ENCODE measurements around the gene TIPRL.
"Not testable (repeated sequence)": the region's sequence is repeated elsewhere in the genome, so short reads cannot be mapped to it uniquely, and the experiment has no call there.

Gene TIPRL

DNA sequence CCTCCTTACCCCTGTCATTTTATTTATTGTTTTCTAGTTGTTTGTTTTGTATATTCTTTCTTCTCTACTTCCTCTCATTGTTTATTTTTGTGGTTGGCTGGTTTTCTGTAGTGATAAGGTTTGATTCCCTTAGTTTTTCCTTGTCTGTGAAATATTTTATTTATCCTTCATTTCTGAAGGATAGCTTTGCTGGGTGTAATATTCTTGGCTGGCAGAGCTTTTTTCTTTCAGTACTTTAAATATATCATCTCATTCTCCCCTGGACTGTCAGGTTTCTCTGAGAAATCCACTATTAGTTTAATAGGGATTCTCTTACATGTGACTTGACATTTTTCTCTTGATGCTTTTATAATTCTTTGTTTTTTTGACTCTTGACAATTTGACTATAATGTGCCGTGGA lies 18.8 kb upstream of the TIPRL start:
- no peak for DNase-seq

DNA sequence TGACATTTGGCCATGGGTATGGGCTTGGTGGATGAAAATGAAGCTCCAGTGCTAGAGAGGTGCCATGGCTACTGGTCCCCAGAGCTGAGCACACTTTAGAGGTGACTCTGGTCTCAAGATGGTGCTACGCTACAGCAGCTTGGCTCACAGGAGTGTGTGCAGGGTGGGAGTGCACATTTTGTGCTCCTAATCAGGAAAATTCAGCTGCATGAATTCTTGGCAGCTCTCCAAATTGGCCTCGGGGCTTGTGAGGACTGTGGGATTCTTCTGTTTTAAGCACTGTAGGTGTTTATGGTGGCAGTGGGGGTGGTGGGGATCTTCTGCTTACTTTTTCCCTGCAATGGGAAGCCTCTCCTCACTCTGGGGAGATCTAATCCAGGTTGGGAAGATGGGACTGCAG lies 17.3 kb upstream of the TIPRL start:
- no peak for DNase-seq

DNA sequence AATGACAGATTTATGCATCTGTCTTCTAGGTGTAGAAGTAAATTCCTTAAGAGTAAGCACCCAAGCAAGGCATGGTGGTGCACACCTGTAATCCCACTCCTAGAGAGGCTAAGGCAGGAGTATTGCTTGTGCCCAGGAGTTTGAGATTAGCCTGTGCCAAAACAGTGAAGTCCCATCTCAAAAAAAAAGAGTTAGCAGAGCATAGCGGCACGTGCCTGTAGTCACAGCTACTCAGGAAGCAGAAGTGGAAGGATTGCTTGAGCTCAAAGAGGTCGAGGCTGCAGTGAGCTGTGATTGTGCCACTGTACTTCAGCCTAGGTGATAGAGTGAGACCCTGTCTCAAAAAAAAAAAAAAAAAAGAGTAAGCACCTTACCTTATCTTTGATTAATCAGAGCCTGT lies 15.1 kb upstream of the TIPRL start:
- no peak for DNase-seq

DNA sequence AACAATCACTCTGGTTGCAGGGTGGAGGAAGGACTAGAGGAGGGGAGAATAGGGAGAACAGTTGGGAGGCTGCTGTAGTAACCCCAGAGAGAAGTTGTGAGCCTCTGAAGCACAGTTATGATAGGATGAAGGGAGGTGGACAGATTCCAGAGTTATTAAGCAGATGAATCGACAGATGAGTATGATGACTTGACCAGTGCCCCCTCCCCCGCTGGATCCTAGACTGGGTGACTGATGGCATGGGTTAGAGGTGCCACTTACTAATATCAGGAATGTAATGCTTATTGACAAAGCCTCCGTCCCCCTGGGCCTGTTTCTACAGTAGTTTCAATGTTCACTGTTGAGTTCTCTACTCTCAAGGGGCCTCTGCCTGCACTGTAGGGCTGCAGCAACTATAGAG lies 14.0 kb upstream of the TIPRL start:
- DNase-seq, result no peak

DNA sequence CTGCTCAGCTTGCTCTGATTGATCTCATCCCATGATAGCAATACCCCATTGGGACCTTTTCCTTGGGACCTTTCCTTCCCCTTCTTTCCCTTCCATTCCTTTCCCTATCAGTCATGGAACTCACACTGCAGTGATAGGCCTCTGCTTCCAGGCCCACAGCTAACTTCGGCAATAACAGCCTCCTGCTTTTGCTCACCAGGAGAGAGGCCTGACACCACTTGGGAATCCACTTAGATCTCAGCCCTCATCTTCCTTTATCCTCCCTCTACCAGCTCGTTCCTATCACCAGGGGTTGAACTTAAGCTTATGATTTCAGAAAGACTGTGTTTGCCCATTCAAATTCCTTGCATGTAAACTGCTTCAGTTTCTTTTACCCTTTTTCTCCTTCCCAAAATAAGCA lies 11.0 kb upstream of the TIPRL start:
- no peak for DNase-seq

- no peak for DNase-seq
Measured at GRCh38 chr1:168170564-168171508, 7.9 kb upstream of the TIPRL start.

DNA sequence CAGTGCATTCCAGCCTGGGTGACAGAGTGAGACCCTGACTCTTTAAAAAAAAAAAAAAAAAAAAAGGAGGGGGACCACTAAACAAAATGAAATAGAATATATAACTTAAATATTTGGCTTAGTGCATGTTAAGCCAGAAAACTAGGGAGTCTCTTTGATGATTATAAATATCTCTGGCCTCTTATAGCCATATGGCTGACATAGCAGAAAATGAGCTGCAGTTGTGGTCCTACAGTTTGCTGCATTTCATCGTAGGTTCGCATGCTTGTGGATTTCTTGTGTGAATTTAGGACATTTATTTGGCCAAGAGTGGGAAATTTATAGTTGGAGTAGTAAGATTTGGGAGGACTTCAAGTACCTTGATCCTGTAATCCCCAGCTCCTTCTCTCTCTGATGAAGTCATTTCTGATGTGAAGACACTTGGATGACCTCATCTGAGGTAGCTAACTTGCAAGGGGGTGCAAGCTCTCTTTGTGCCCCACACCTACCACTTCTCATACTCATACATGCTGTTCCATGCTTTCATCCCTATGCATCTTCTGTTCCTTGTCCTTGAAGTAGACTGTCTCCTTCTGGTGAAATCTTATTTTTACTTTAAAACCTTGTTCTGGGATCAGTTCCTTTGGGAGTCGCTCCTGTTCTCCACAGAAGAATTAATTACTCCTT lies 6.4 kb upstream of the TIPRL start:
- DNase-seq, result no peak

GRCh38 chr1:168178227-168178637 lies 530 bp upstream of the TIPRL start:
- no peak for DNase-seq

DNA sequence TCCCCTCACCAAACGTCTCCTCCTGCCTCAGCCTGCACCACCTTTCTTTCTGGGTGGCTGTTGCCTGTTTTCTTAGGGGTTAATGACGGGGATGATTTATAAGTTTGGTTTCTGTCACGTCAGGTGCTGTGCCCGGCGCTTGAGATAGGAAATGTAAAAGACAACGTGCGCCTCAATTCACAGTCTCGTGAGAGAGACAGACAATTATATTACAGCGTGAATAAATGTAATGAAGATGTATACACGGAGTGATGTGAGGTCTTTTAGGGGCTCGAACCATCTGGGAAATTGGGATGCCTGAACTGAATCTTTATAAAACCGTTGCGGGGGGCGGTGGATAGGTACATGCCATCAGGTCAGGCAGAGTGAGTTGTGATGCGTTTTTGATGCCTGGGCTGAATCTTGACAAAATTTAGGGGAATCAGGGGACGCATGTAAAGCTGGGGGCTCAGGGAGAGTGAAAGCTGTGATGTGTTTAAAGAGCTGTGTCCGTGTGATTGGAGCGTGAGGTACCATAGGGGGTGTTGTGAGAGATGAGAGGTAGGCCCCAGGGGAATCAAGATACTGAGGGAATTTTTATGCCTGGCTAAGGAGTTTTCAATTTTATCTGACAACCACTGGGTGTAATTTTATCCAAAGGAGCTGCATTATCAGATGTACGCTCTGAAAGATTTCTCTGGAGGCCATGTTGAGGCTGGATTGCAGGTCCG lies 831 bp downstream of the TIPRL start:
- no peak for DNase-seq

DNA sequence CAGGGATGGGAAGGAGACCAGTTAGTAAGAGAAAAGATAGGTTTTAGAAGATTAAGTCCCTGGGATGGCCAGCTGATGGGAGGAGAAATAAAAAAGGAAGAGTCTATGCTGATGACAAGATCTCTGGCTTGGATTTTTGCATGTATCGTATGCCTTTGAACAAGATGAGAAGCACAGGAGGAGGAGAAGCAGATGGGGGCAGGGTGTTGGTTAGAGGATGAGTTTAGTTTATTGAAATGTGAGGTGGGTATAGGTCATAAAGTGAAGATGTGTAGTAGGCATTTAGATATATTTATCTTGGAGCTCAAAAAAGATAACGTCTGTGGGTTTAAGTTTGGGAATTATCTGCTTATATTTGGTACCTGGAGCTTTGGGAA lies 1.4 kb downstream of the TIPRL start:
- peak in 1 of 2 donors; percentile 4 for DNase-seq

DNA sequence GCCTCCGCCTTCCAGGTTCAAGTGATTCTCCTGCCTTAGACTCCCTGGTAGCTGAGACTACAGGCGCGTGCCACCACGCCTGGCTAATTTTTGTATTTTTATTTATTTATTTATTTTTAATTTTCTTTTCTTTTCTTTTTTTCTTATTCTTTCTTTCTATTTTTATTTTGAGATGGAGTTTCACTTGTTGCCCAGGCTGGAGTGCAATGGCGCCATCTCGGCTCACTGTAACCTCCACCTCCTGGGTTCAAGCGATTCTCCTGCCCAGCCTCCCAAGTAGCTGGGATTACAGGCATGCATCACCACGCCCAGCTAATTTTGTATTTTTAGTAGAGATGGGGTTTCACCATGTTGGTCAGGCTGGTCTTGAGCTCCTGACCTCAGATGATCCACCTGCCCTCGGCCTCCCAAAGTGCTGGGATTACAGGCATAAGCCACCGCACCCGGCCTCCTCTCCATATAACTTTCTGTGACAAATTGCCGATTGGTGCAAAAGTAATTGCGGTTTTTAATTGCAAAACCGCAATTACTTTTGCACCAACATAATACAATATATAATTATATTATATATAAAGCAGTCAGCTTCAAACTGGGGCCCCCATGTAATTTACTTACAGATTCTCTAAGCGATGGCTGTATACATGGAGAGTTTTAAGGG lies 2.4 kb downstream of the TIPRL start:
- DNase-seq, result not testable (repeated sequence)

GRCh38 chr1:168187177-168187576 lies 8.4 kb downstream of the TIPRL start:
- DNase-seq, result no peak

DNA sequence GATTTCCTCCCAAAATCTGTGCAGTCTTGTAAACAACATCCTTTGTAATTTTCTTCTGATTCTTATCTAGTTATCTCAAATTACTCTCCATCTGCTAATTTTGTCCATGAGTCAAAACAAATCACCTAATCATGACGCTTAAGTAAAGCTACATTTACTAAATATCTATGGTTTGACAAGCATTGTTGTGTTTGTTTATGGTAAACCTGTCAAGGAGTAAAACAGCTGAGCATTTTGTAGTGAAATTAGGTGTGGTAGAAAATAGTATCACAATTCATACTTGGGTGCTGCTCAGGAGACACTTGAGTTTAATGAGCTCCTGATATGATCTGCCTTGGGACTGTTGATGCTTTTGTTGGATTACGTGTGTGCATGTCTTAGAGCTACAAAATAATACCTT lies 11.6 kb downstream of the TIPRL start:
- no peak for DNase-seq

DNA sequence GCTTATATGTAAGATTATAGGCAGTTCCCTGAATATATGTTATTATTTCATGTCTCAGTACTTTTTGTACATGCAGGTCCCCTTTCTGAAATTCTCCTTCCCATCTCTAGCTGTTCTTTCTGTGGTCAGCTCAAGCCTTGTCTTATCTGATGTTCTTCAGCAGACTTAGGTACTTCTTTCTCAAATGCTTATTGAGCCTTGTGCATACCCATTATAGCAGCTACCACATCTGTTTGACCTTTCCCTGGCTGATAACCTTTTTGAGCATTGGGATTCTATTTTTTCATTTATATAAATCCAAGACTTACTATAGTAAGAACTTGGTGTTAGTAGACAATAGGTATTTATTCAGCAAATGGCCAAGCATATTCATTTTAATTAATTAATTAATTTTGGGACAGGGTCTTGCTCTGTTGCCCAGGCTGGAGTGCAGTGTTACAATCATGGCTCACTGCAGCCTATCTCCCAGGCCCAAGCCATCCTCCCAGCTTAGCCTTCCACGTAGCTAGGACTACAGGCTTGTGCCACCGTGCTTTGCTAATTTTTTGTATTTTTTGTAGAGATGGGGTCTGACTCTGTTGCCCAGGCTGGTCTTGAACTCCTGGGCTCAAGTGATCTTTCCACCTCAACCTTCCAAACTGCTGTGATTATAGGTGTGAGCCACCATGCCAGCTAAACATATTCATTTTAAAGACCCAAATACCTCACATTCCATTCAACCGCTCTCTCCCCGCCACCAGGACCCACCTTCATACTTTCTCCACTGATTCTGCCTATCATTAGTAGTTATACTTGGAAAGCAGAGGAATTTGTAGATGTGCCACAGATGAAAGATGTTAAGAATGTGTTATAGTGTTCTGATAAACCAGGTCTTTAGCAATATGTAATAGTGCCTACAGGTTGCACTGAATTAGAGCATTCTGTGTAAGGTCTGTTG lies 16.7 kb downstream of the TIPRL start:
- no peak for DNase-seq

DNA sequence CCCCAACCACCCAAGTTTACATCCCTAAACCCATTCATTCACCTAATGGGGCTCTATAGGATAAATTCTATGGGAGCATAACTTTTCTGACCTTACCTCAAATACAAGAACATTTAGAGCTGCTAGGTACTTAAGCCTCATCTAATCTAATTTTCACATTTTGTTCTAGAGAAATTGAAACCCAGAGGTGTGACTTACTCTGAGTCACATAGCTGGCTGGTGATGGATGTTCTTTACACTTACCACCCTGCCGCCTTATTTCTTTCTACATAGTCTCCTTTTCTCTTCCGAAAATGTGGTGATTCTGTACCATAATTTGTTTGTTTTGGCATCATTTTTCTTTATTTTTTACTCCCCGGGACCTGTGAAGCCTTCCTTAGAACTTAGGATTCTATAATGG lies 20.3 kb downstream of the TIPRL start:
- no peak for DNase-seq

DNA sequence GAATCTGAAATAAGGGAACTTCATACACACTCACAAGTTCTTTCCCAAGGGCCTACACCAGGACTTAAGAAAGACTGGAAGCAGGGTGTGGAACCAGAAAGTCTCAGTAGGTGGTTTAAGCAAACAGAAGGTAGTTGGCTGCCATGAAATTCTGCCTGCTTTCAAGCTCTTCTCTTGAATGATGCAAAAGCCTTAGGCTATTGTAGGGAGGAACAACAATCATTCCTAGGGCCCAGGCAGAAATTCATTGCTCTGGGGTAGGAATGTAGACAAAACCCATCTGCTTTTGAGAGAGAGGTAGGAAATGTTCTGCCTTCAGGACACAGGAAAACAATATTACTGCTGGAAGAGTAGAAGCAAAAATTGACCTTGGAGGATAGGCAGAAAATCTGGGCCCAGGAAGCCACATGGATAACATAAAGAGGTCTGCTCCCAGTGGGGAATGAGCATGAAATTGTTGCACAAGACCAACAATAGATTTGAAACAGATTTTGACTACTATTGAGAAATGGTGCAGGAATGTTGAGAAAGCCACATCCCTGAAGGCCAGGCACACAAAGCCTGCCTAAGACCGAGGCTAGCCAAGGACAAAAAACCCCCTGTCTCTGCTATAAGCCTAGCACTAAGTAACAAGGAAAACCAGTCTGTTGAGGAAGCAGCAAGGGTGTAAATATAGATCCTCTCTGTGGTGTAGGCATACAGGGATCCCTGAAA lies 24.3 kb downstream of the TIPRL start:
- no peak for DNase-seq

- no peak for DNase-seq
Measured at GRCh38 chr1:168206111-168206510, 27.3 kb downstream of the TIPRL start.

GRCh38 chr1:168207673-168208072 lies 28.9 kb downstream of the TIPRL start:
- not testable (repeated sequence) for DNase-seq

DNA sequence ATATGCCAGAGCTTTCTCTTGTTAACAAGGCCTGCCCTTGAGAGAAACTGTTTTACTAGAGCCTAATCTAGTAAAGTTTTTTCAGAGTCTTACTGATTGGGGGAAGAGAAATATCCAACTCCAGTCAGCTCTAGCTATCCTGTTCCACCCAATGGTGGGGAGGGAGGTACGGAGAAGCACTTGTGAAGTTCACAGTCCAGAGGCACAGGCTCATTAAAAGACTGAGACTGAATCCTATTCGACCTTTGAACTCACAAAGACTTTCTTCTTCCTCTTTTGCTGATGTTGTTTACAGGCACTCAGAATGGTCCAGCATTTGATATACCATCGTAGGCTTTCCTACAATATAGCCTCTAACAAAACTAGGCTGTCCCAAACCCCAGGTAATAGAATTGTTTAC lies 31.6 kb downstream of the TIPRL start:
- DNase-seq, result no peak

DNA sequence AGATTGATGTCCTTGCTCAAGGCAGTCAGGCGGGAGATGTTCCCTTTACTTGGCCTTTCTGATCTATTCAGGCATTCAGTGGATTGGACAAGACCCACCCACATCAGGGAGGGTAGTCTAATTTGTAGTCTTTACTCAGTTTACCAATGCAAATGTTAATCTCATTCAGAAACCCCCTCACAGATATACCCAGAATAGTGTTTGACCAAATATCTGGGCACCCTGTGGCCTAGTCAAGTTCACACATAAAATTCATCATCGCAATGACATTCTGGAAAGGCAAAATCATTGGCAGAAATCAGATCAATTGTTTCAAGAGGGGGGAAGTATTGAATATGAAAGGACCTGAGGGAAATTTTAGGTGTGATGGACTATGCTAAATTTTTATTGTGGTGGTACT lies 34.6 kb downstream of the TIPRL start:
- DNase-seq, result no peak

DNA sequence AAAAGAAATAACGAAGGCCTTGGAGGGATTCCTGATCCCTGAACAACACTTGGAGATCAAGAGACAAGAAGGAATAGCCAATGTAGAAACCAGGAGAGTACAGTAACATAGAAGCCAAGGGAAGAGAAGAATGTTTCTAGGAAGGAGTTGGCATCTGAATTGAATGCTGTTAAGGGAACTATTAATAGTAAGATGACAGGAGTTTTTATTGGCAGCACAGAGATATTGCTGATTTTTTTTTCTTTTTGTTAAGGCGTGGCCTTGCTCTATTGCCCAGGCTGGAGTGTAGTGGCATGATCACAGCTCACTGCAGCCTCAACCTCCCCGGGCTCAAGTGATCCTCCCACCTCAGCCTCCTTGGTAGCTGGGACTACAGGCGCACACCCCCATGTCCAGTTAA lies 37.4 kb downstream of the TIPRL start:
- no peak for DNase-seq
